Panc1 (cell line): Measurements from ENCODE around the gene DIP2C.

ENCODE experiments used
- CTCF ChIP-seq: fragments of 450-650 bp; IDR thresholded peaks from 2 replicates; pipeline ENCODE4 v1.5.1; 2017; ENCODE audit warnings: mild to moderate bottlenecking
- POLR2AphosphoS5 ChIP-seq: IDR thresholded peaks from 2 replicates; pipeline ENCODE4 v1.6.1; 2012; ENCODE audit warnings: mild to moderate bottlenecking, low read depth, low read length, moderate library complexity
- REST ChIP-seq, 2 experiments: IDR thresholded peaks; 2 replicates each; pipeline ENCODE4 v1.6.1; 2011 to 2012; ENCODE audit warnings: low read depth in 2 of 2, control low read depth in 1 of 2, low read length in 1 of 2, mild to moderate bottlenecking in 1 of 2, moderate library complexity in 1 of 2; ENCODE audit not compliant: insufficient read depth in 1 of 2
- SIN3A ChIP-seq: IDR thresholded peaks from 2 replicates; pipeline ENCODE4 v1.6.1; 2012; ENCODE audit warnings: low read depth, mild to moderate bottlenecking, low read length, moderate library complexity, borderline replicate concordance; ENCODE audit not compliant: insufficient read depth
- TCF7L2 ChIP-seq: IDR thresholded peaks from 2 replicates; pipeline ENCODE4 v1.6.1; 2011; ENCODE audit warnings: mild to moderate bottlenecking, low read depth, low read length, inconsistent platforms

GRCh38 chr10:555682-556350, 133.7 kb downstream of the DIP2C start:
- TF ChIP-seq CTCF (no peak), POLR2AphosphoS5 (no peak), SIN3A (no peak), REST (IDR thresholded peaks at IDR 0.05; ENCODE audit: insufficient read depth in 1 of 2, low read depth in 2 of 2, low read length in 1 of 2) (no peak), TCF7L2 (no peak)
